Lower leg skin (tissue), 4 donors: ENCODE measurements around the gene RNF34. TPM values are rescaled to one million over a fixed set of nuclear protein-coding genes. Genes with fewer than 3 reads are reported as not detected.
"Not testable (repeated sequence)": the region's sequence is repeated elsewhere in the genome, so short reads cannot be mapped to it uniquely, and the experiment has no call there.

Experiments used
- DNase-seq, 2 donors: peaks; one replicate each; pipeline ENCODE4 v3.0.0-alpha.2; 2019; ENCODE audit warnings: low spot score in 2 of 2
- H3K4me3 ChIP-seq: fragments of 200-600 bp; sonication (generic); 2 replicates; pipeline ENCODE4 v1.5.1; 2017; ENCODE audit warnings: mild to moderate bottlenecking, low read depth; ENCODE audit not compliant: poor library complexity, severe bottlenecking
- CTCF ChIP-seq, 3 donors: fragments of 450-650 bp; IDR thresholded peaks; one replicate each; pipeline ENCODE4 v1.5.1; 2016; ENCODE audit warnings: antibody characterized with exemption in 3 of 3, mild to moderate bottlenecking in 3 of 3, moderate library complexity in 2 of 3
- POLR2A ChIP-seq, 2 donors: fragments of 450-650 bp; IDR thresholded peaks; one replicate each; pipeline ENCODE4 v1.6.1; 2016 to 2017; ENCODE audit warnings: antibody characterized with exemption in 2 of 2, mild to moderate bottlenecking in 1 of 2, moderate library complexity in 1 of 2
- WGBS, 2 donors: methylation state at CpG; one replicate each; pipeline ENCODE4 v1.1.5; 2018; 5-methylcytosine and 5-hydroxymethylcytosine counted together
- intact Hi-C: fragments of 100-400 bp; cut with DNase I; formaldehyde crosslinking; loops from one replicate; pipeline ENCODE4 v1.15.0; 2023; ENCODE audit warnings: low total_unique reads
- total RNA-seq, 4 donors: library from RNA; depleted of rRNA; stranded (reverse); fragments of >200 nt; gene quantifications; one replicate each; pipeline ENCODE4 v1.1.0, GENCODE V29; 2016

Gene RNF34
- total RNA-seq, 4 donors from 2014 or later: 18.9 to 32.1 (median 25.8) TPM

- 78 to 86% methylated on average over 6 of the region's 6 CpGs for WGBS, 2 donors
- intact Hi-C loops: no loop called here
- TF ChIP-seq POLR2A (IDR thresholded peaks at IDR 0.05): no peak
- no peak for TF ChIP-seq CTCF (IDR thresholded peaks at IDR 0.05)
- no peak for DNase-seq
- no peak overlapping the region for H3K4me3 ChIP-seq
These were observed 28.5 kb upstream of the RNF34 start for GRCh38 chr12:121371404-121371803.

GRCh38 chr12:121373755-121374154 is 26.2 kb upstream of the RNF34 start:
- H3K4me3 ChIP-seq: no peak overlapping the region
- WGBS, 2 donors: 86 to 90% methylated on average over 6 of the region's 6 CpGs
- intact Hi-C loops: no loop called here
- TF ChIP-seq POLR2A (IDR thresholded peaks at IDR 0.05): no peak
- no peak for TF ChIP-seq CTCF (IDR thresholded peaks at IDR 0.05)
- DNase-seq: no peak

- WGBS, 2 donors: 90 to 96% methylated on average over 6 to 20 of the region's 23 CpGs
- intact Hi-C loops: not testable (repeated sequence)
These were observed 25.6 kb upstream of the RNF34 start for GRCh38 chr12:121374336-121374735.

GRCh38 chr12:121374945-121375584 is 24.9 kb upstream of the RNF34 start:
- DNase-seq, intact Hi-C loops, H3K4me3 ChIP-seq: not testable (repeated sequence)
- 88 to 92% methylated on average over 14 of the region's 14 CpGs for WGBS, 2 donors

More at GRCh38 chr12:121374336-121374735, 25.6 kb upstream of the RNF34 start:
- DNase-seq, H3K4me3 ChIP-seq: not testable (repeated sequence)

- no peak for DNase-seq
- no peak overlapping the region for H3K4me3 ChIP-seq
- TF ChIP-seq CTCF (IDR thresholded peaks at IDR 0.05) (no peak), POLR2A (IDR thresholded peaks at IDR 0.05) (no peak)
- WGBS, 2 donors: 86 to 90% methylated on average over 8 of the region's 8 CpGs
- intact Hi-C loops: no loop called here
These were observed 22.9 kb upstream of the RNF34 start for GRCh38 chr12:121376754-121377697.

GRCh38 chr12:121378736-121379135 is 21.2 kb upstream of the RNF34 start:
- H3K4me3 ChIP-seq: no peak overlapping the region
- DNase-seq: no peak
- intact Hi-C loops: no loop called here
- WGBS, 2 donors: 74 to 77% methylated on average over 5 of the region's 5 CpGs
- TF ChIP-seq CTCF (IDR thresholded peaks at IDR 0.05): no peak
